K562 (cell line): Measurements from ENCODE around the gene TMEM156. TPM values are rescaled to one million over a fixed set of nuclear protein-coding genes. Genes with fewer than 3 reads are reported as not detected.
A peak's percentile ranks its signal among the peaks of the same experiment; 100 is the strongest.

Experiments used
- BACH1 ChIP-seq: fragments of 200-800 bp; sonication (Bioruptor generic); IDR thresholded peaks from 2 replicates; pipeline ENCODE4 v1.6.1; 2016; ENCODE audit warnings: missing genetic modification characterization, missing compliant biosample characterization
- CC2D1A ChIP-seq: fragments of 450-650 bp; IDR thresholded peaks from 2 replicates; pipeline ENCODE4 v1.6.1; 2017; ENCODE audit warnings: mild to moderate bottlenecking
- CEBPB ChIP-seq: fragments of 450-650 bp; IDR thresholded peaks from 2 replicates; pipeline ENCODE4 v1.6.1; 2016; ENCODE audit warnings: missing genetic modification characterization, missing compliant biosample characterization
- ETS2 ChIP-seq: IDR thresholded peaks from 2 replicates; pipeline ENCODE4 v1.6.1; 2016; ENCODE audit warnings: borderline replicate concordance, missing genetic modification characterization, mild to moderate bottlenecking, moderate library complexity, missing compliant biosample characterization; ENCODE audit not compliant: poor library complexity, severe bottlenecking
- FOXK2 ChIP-seq, 2 experiments: fragments of 450-650 bp; IDR thresholded peaks in 1 of 2; conservative IDR thresholded peaks in 1 of 2; 2 replicates each; pipeline ENCODE4 v1.6.1; 2016; ENCODE audit warnings: low read depth in 2 of 2, mild to moderate bottlenecking in 1 of 2
- GTF2A2 ChIP-seq: IDR thresholded peaks from 2 replicates; pipeline ENCODE4 v1.6.1; 2016; ENCODE audit warnings: mild to moderate bottlenecking, missing genetic modification characterization, missing compliant biosample characterization
- IRF1 ChIP-seq: sonication (generic); formaldehyde crosslinking; IDR thresholded peaks from 2 replicates; pipeline ENCODE4 v1.8.0; 2022; ENCODE audit warnings: missing genetic modification reagents, mild to moderate bottlenecking, borderline replicate concordance
- KAT2B ChIP-seq: IDR thresholded peaks from one replicate; pipeline ENCODE4 v1.6.1; 2012; ENCODE audit warnings: low read depth, mild to moderate bottlenecking, control low read depth, inconsistent platforms, low read length, moderate library complexity
- KLF10 ChIP-seq: fragments of 250-450 bp; sonication (Bioruptor Pico); IDR thresholded peaks from 2 replicates; pipeline ENCODE4 v1.6.1; 2021; ENCODE audit warnings: matching md5 sums
- MAX ChIP-seq: sonication (generic); formaldehyde crosslinking; IDR thresholded peaks from 2 replicates; pipeline ENCODE4 v1.9.0; 2022; ENCODE audit warnings: mild to moderate bottlenecking, missing genetic modification reagents
- NFE2 ChIP-seq: IDR thresholded peaks from 2 replicates; pipeline ENCODE4 v1.6.1; 2014; ENCODE audit warnings: antibody characterized with exemption, low read depth
- NR1H2 ChIP-seq: sonication (generic); formaldehyde crosslinking; IDR thresholded peaks from 2 replicates; pipeline ENCODE4 v1.4.0; 2020; ENCODE audit warnings: mild to moderate bottlenecking, missing genetic modification reagents
- OTX1 ChIP-seq: fragments of 450-650 bp; formaldehyde crosslinking; IDR thresholded peaks from 2 replicates; pipeline ENCODE4 v1.4.0; 2022; ENCODE audit warnings: mild to moderate bottlenecking
- POLR2B ChIP-seq: fragments of 450-650 bp; IDR thresholded peaks from 2 replicates; pipeline ENCODE4 v1.6.1; 2018; ENCODE audit warnings: low read depth; ENCODE audit not compliant: partially characterized antibody
- PPARD ChIP-seq: fragments of 250-450 bp; sonication (Bioruptor Pico); IDR thresholded peaks from 2 replicates; pipeline ENCODE4 v1.8.0; 2022; ENCODE audit warnings: inconsistent platforms, mild to moderate bottlenecking, moderate library complexity
- PTTG1 ChIP-seq: fragments of 450-650 bp; IDR thresholded peaks from 2 replicates; pipeline ENCODE4 v1.6.1; 2016; ENCODE audit warnings: low read depth, mild to moderate bottlenecking, missing genetic modification characterization, missing compliant biosample characterization
- RAD21 ChIP-seq, 2 experiments: fragments of 250-450 bp in 1 of 2; fragments of 450-650 bp in 1 of 2; sonication (Bioruptor Pico) in 1 of 2; formaldehyde crosslinking in 1 of 2; IDR thresholded peaks in 1 of 2; conservative IDR thresholded peaks in 1 of 2; 2 replicates each; pipeline versions ENCODE4 v1.4.0 to v1.8.0; 2020 to 2022; ENCODE audit warnings: mild to moderate bottlenecking in 2 of 2, moderate library complexity in 1 of 2
- SAFB ChIP-seq: fragments of 200-400 bp; formaldehyde crosslinking; IDR thresholded peaks from 2 replicates; pipeline ENCODE4 v1.6.1; 2017; ENCODE audit warnings: low read depth, low read length, borderline replicate concordance
- SIN3B ChIP-seq: fragments of 450-650 bp; IDR thresholded peaks from 2 replicates; pipeline ENCODE4 v1.6.1; 2017; ENCODE audit warnings: low read depth, mild to moderate bottlenecking, moderate library complexity
- TRIM24 ChIP-seq, 2 experiments: fragments of 450-650 bp; IDR thresholded peaks; 2 replicates each; pipeline ENCODE4 v1.6.1; 2016
- ZEB2 ChIP-seq: fragments of 450-650 bp; IDR thresholded peaks from 2 replicates; pipeline ENCODE4 v1.6.1; 2016
- ZFP30 ChIP-seq: fragments of 250-450 bp; sonication (Bioruptor Pico); IDR thresholded peaks from 2 replicates; pipeline ENCODE4 v1.8.0; 2022; ENCODE audit warnings: moderate library complexity, mild to moderate bottlenecking, inconsistent platforms, borderline replicate concordance
- ZNF436 ChIP-seq: fragments of 250-450, 450-650 bp; sonication (Bioruptor Pico); formaldehyde crosslinking; IDR thresholded peaks from 2 replicates; pipeline ENCODE4 v1.7.0; 2020; ENCODE audit warnings: mild to moderate bottlenecking
- ZNF507 ChIP-seq: conservative IDR thresholded peaks from 2 replicates; pipeline ENCODE4 v1.6.1; 2017; ENCODE audit warnings: missing genetic modification characterization, missing compliant biosample characterization
- ZNF740 ChIP-seq, 3 experiments: fragments of 200-800 bp in 1 of 3; sonication (Bioruptor generic) in 1 of 3; sonication (generic) in 1 of 3; formaldehyde crosslinking in 1 of 3; IDR thresholded peaks; 2 replicates each; pipeline versions ENCODE4 v1.6.1 to v1.8.0; 2016 to 2022; ENCODE audit warnings: mild to moderate bottlenecking in 2 of 3, missing compliant biosample characterization in 2 of 3, missing genetic modification characterization in 2 of 3, missing genetic modification reagents in 1 of 3
- ZNF77 ChIP-seq: fragments of 250-450 bp; sonication (Bioruptor Pico); IDR thresholded peaks from 2 replicates; pipeline ENCODE4 v1.5.0; 2020
- polyA plus RNA-seq, 8 experiments: library from polyadenylated mRNA; depleted of rRNA in 4 of 8; stranded (reverse) in 5 of 8; unstranded in 3 of 8; fragments of >200 nt; fragmentation: Nextera tagmentation in 2 of 8; fragmentation: Illumina TruSeq in 1 of 8; extraction: Ambion mirVana in 2 of 8; extraction: Trizol in 1 of 8; gene quantifications; 2 replicates each; pipeline versions ENCODE4 v1.2.1 to v1.2.3, GENCODE V29; 2011 to 2014; ENCODE audit warnings: inconsistent platforms in 1 of 8, missing spikeins in 1 of 8
- total RNA-seq, 7 experiments: library from RNA; depleted of rRNA in 6 of 7; stranded (reverse); fragments of >200 nt in 6 of 7; fragmentation: Illumina TruSeq in 2 of 7; extraction: Trizol in 2 of 7; gene quantifications; 2 replicates each; pipeline versions ENCODE4 v1.2.1 to v1.2.3, GENCODE V29; 2011 to 2021; ENCODE audit warnings: low replicate concordance in 1 of 7

The TMEM156 gene
- total and polyA plus RNA-seq, 9 of the 15 experiments (the other 6 are each of a cell fraction or from before 2014, with no cell fraction given): 3.5 to 9.6 (median 6.4) TPM

GRCh38 chr4:38967260-38968095 is 64.7 kb downstream of the TMEM156 start (continued):
- no peak for TF ChIP-seq ZNF740 (CRISPR knock-in tag; IDR thresholded peaks at IDR 0.05)
- no peak; a peak in 1 of 4 replicates for TF ChIP-seq ZNF740 (tag; IDR thresholded peaks at IDR 0.05)
- no peak for TF ChIP-seq MAX
- TF ChIP-seq KLF10 (CRISPR knock-in tag): no peak
- 0 out of 2 replicates have a peak, but pooled peaks have one; percentile 11 for TF ChIP-seq NFE2
- TF ChIP-seq GTF2A2 (tag): peak; percentile 63
- no peak for TF ChIP-seq ETS2 (tag)
- no peak for TF ChIP-seq NR1H2 (CRISPR knock-in tag)
- no peak for TF ChIP-seq SIN3B
- TF ChIP-seq PPARD (CRISPR knock-in tag): no peak
- peak; percentile 73; the same call in 1 of the 2 replicates for TF ChIP-seq PTTG1 (tag)
- TF ChIP-seq KAT2B: no peak
- no peak for TF ChIP-seq SAFB
- no peak for TF ChIP-seq ZFP30
- no peak for TF ChIP-seq ZNF507
- TF ChIP-seq ZNF436: no peak
- TF ChIP-seq ZNF77: no peak
- TF ChIP-seq BACH1 (tag): peak; percentile 82
- TF ChIP-seq OTX1 (CRISPR knock-in tag): no peak
- TF ChIP-seq TRIM24 (IDR thresholded peaks at IDR 0.05): peak; percentile 99
- 0 out of 4 replicates have a peak, but pooled peaks of 1 of the 2 experiments have one; percentile 8 for TF ChIP-seq RAD21 (CRISPR knock-in tag; conservative IDR thresholded peaks at IDR 0.05 in 1 of 2, IDR thresholded peaks at IDR 0.05 in 1 of 2)
- peak; percentile 34; the same call in 1 of the 2 replicates for TF ChIP-seq CEBPB
- no peak for TF ChIP-seq POLR2B
- no peak for TF ChIP-seq ZEB2
- TF ChIP-seq FOXK2 (conservative IDR thresholded peaks at IDR 0.05 in 1 of 2, IDR thresholded peaks at IDR 0.05 in 1 of 2; ENCODE audit: low read depth in 2 of 2): no peak
- no peak for TF ChIP-seq IRF1 (CRISPR knock-in tag)
- TF ChIP-seq CC2D1A: no peak
